Type B pancreatic cell (in vitro differentiated cells): ENCODE results near the gene OR1N1. TPM values are rescaled to one million over a fixed set of nuclear protein-coding genes. Genes with fewer than 3 reads are reported as not detected.
"Not testable (repeated sequence)": the region's sequence is repeated elsewhere in the genome, so short reads cannot be mapped to it uniquely, and the experiment has no call there.

Experiments used
- DNase-seq: peaks from one replicate; pipeline ENCODE4 v3.0.0; 2021; ENCODE audit warnings: mixed read lengths; ENCODE audit not compliant: unreplicated experiment; ENCODE audit errors: extremely low spot score
- H3K27ac Mint-ChIP-seq: 2 replicates; pipeline ENCODE4 v1.8.0; 2021; ENCODE audit warnings: mild to moderate bottlenecking, mixed read lengths
- H3K27me3 Mint-ChIP-seq: 2 replicates; pipeline ENCODE4 v1.8.0; 2021; ENCODE audit warnings: mixed read lengths
- H3K36me3 Mint-ChIP-seq: 2 replicates; pipeline ENCODE4 v1.8.0; 2021; ENCODE audit warnings: mixed read lengths
- H3K4me1 Mint-ChIP-seq: one replicate; pipeline ENCODE4 v1.8.0; 2021; ENCODE audit warnings: mixed read lengths; ENCODE audit not compliant: unreplicated experiment
- H3K4me3 Mint-ChIP-seq: 2 replicates; pipeline ENCODE4 v1.8.0; 2021; ENCODE audit warnings: mild to moderate bottlenecking, mixed read lengths
- H3K9me3 Mint-ChIP-seq: 2 replicates; pipeline ENCODE4 v1.8.0; 2021; ENCODE audit warnings: mixed read lengths
- CTCF ChIP-seq: fragments of 200-600 bp; sonication (generic); conservative IDR thresholded peaks from 2 replicates; pipeline ENCODE4 v1.5.0; 2021; ENCODE audit warnings: antibody characterized with exemption, mild to moderate bottlenecking
- total RNA-seq: library from RNA; stranded (reverse); gene quantifications from 2 replicates; pipeline ENCODE4 v1.2.1, GENCODE V29; 2021; ENCODE audit warnings: low replicate concordance

Gene OR1N1
- total RNA-seq, 1 donor from 2014 or later = not detected

DNA sequence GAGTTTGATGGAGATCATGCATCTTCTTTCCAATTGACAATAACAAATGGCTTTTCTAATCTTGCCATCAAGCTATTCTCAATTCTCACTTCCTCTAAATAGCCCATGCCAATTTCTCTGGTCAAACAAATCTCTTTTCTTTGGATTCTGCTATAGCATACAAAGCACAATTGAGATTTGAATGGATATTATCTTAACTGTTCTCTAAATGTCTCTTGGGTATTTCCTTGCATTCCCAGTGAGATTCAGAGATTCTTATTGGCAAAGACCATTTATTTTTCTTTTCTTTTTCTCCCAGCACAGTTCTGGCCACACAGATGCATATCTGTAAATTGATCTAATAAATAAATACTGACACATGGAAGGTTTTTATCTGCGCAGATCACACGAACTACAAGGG, 25.7 kb upstream of the OR1N1 start, which contains the start of gene OR1N2:
OR1N2 (plus strand) TSS at position 301 of the 400 bp plus-strand sequence. CDS start 100 bp downstream, outside the sequence.
- Mint-ChIP-seq H3K4me1 (no peaks in the 10 kb centered on the region), H3K27ac (no peak within 1 kb of the TSS), H3K4me3 (no peak within 1 kb of the TSS), H3K27me3 (peaks cover 6% of the 10 kb centered on the region), H3K9me3 (no peaks in the 10 kb centered on the region), H3K36me3 (no peaks in the 10 kb centered on the region)
- no peak for DNase-seq
- no peak for TF ChIP-seq CTCF

DNA sequence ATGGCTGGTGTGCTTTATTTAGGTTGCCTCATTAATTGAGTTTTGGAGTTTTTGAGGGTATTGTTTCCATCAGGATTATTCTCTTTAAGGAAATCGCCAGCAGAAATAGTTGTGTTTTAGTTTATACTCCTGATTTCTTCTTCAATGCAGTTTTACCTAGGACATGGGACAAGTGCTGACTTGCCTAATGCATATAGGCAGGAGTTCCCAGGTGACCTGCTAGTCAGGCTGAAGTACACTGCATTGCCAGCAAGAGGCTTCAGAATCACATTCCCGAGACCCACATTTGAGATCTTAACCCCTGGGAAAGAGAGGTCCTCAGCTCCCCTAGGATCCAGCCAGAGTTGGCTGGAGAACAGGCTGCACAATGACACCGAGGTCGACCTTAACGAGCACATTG, 24.3 kb upstream of the OR1N1 start:
- Mint-ChIP-seq H3K9me3 (no peaks in the 10 kb centered on the region), H3K4me1 (no peaks in the 10 kb centered on the region), H3K4me3 (no peak overlapping the region), H3K27ac (no peak overlapping the region), H3K36me3 (no peaks in the 10 kb centered on the region), H3K27me3 (peaks cover 6% of the 10 kb centered on the region)
- DNase-seq = no peak
- TF ChIP-seq CTCF = no peak

DNA sequence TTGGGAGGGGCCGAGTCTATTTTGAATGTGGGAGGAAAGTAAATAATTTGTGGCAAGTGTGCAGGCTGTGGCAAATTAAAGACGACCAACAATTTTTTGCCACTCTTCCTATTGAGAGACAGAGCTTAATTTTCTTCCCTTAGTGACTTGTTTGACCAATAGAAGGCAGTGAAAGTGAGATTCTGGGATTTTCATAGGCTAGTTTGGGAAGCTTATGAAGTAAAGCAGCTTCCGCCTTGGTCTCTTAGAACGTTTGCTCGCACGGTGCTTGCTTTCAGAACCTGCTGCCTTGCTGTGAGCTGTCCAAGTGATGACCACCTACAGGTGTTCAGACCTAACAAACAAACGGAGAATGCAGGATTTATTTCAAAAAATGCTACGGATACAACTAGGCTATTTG, 19.1 kb upstream of the OR1N1 start:
- Mint-ChIP-seq H3K4me3 (no peak overlapping the region), H3K9me3 (no peaks in the 10 kb centered on the region), H3K36me3 (no peaks in the 10 kb centered on the region), H3K27me3 (no peaks in the 10 kb centered on the region), H3K4me1 (no peaks in the 10 kb centered on the region), H3K27ac (no peak overlapping the region)
- no peak for DNase-seq
- no peak for TF ChIP-seq CTCF

DNA sequence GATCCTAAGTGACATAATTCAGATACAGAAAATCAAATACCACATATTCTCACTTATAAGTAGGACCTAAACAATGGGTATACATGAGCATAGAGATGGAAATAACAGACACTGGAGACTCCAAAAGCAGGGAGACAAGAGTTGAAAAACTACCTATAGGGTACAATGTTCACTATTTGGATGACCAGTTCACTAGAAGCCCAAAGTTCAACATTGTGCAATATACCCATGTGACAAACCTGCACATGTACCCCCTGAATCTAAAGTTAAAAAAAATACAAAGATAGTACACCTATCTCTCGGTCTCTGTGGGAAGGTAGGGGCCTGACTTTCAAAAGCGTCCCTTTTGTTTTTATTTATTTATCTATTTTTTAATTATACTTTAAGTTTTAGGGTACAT, 11.7 kb upstream of the OR1N1 start:
- Mint-ChIP-seq H3K27ac (no peak overlapping the region), H3K9me3 (peaks cover 7% of the 10 kb centered on the region), H3K4me3 (no peak overlapping the region), H3K27me3 (peaks cover 7% of the 10 kb centered on the region), H3K36me3 (no peaks in the 10 kb centered on the region), H3K4me1 (no peaks in the 10 kb centered on the region)
- DNase-seq = no peak
- no peak for TF ChIP-seq CTCF

GRCh38 chr9:122537066-122537465, 10.0 kb upstream of the OR1N1 start:
- not testable (repeated sequence) for H3K36me3 Mint-ChIP-seq, H3K9me3 Mint-ChIP-seq, H3K4me3 Mint-ChIP-seq, H3K27ac Mint-ChIP-seq, DNase-seq, H3K4me1 Mint-ChIP-seq
- H3K27me3 Mint-ChIP-seq = peaks cover 13% of the 10 kb centered on the region

DNA sequence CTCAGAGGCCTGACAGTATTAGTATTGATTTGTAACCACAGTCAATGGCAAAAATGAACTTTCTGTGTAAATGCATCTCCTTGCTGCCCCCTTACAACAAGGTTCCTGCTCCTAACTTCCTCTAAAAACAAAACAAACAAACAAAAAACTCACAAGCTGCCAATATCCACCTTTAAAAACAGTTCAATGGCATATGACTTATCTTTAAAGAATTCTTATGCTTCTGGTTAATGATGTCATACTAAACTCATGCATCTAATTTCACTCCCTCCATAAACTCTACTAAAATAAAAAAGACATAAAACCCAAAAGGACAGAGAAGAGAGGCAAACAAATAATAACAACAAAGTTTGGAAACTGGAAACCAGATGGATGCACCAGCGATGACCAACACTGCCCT, 9.0 kb upstream of the OR1N1 start:
- no peak overlapping the region for H3K4me3 Mint-ChIP-seq
- no peaks in the 10 kb centered on the region for H3K36me3 Mint-ChIP-seq
- no peak for DNase-seq
- peaks cover 7% of the 10 kb centered on the region for H3K9me3 Mint-ChIP-seq
- peaks cover 13% of the 10 kb centered on the region for H3K27me3 Mint-ChIP-seq
- no peaks in the 10 kb centered on the region for H3K4me1 Mint-ChIP-seq
- no peak for TF ChIP-seq CTCF
- no peak overlapping the region for H3K27ac Mint-ChIP-seq

GRCh38 chr9:122531157-122531556, 4.1 kb upstream of the OR1N1 start:
- not testable (repeated sequence) for H3K9me3 Mint-ChIP-seq, H3K27ac Mint-ChIP-seq, H3K4me1 Mint-ChIP-seq, H3K36me3 Mint-ChIP-seq, DNase-seq, H3K4me3 Mint-ChIP-seq
- H3K27me3 Mint-ChIP-seq = peaks cover 13% of the 10 kb centered on the region
